K562 treated with DMSO at 1 percent for 24 hours (cell line): ENCODE data around the gene SHPK. TPM values are rescaled to one million over a fixed set of nuclear protein-coding genes. Genes with fewer than 3 reads are reported as not detected.

Experiments used
- total RNA-seq: library from RNA; unstranded; fragments of 300-600 nt; gene quantifications from 2 replicates; pipeline ENCODE4 v1.2.3, GENCODE V29; 2022; ENCODE audit warnings: low read depth; ENCODE audit not compliant: insufficient read depth

Gene SHPK, protein sequence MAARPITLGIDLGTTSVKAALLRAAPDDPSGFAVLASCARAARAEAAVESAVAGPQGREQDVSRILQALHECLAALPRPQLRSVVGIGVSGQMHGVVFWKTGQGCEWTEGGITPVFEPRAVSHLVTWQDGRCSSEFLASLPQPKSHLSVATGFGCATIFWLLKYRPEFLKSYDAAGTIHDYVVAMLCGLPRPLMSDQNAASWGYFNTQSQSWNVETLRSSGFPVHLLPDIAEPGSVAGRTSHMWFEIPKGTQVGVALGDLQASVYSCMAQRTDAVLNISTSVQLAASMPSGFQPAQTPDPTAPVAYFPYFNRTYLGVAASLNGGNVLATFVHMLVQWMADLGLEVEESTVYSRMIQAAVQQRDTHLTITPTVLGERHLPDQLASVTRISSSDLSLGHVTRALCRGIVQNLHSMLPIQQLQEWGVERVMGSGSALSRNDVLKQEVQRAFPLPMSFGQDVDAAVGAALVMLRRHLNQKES
- 20.7 and 22.3 TPM in 2 replicates for total RNA-seq

DNA sequence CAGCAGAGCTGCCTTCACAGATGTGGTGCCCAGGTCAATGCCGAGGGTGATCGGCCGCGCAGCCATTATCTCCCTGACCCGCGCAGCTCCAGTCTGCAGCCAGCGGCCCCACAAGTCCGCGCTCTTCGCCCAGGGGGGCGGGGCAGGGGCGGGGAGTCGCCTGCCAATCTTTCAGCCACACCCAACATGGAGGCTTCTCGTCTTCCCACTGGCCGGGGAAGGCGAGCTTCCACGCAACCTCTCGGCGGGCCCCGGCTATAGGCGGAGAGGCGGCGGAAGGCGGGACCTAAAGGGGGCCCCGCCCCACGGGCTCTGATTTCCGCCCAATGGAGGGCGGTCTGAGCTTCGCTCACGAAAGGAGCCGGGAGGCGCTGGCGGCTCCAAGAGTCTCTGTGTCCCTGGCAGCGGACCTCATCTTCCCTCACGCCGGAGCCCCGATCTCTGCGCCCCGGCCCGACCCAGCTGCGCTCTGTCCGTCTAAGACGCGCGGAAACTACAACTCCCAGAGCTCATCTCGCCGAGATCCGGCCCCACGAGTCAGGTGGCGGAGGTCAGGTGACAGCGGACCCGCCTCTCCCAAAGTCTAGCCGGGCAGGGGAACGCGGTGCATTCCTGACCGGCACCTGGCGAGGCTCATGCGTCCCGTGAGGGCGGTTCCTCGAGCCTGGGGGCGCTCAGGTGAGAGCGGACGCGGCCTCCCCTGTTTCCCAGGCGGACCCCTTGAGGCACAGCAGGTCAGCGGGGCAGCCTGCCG is at the start of gene SHPK, which contains the start of gene CTNS:
Gene SHPK (minus strand): TSS at position 97 of the 754 bp plus-strand sequence. CDS start 31 bp downstream, at position 66.
Gene CTNS (plus strand): TSS at position 607 of the 754 bp plus-strand sequence. CDS start 3,447 bp downstream, outside the sequence.

DNA sequence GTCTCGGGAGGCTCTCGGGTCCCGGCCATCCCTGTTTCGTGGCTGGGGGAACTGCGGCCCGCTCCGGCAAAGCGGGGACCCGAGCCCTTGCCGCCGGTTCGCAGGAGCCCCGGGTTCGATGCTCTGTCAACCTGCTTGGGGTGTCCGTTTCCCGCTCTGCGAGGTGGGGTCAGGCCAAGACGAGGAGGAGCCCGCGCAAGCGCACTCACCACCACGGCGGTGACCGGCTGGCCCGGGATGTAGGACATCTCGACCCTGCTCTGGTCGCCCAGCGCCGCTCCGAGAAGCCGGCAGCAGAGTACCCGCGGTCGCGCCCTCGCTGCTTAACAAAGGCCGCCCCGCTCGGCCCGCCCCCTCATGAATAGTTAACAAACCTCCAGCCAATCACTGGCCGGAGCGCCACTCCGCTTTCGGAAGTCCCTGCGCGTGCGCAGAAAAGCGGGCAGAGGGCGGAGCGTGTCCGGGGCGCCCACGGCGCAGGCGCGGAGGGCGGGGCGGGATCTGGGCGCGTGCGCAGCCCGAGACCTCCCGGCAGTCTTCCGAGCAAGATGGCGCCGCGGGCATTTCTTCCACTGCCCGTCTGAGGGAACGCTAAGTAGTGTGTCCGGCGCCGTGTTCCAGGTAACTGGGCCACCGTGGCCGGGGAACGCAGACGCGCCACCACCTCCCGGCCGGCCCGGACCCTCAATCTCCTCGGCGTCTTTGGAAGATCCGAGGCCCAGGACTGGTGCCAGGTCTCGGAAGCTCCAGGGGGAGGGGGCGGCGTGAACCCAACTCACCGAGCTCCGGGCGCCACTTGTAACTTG is 32.4 kb upstream of the SHPK start, which contains the start of the genes EMC6 and TAX1BP3:
Gene EMC6 (plus strand): TSS at position 534 of the 806 bp plus-strand sequence. CDS start 335 bp downstream, outside the sequence.
Gene TAX1BP3 (minus strand): TSS at position 300 of the 806 bp plus-strand sequence. CDS start 52 bp downstream, at position 248.

Other genes with a start within 250 kb of the SHPK start
- gene OR3A2, start 249.9 kb downstream of the SHPK start, total RNA-seq, result not detected in 2 replicates
- not detected in 2 replicates for gene OR1E1, start 237.8 kb downstream of the SHPK start, total RNA-seq
- not detected in 2 replicates for gene OR3A3, start 224.9 kb downstream of the SHPK start, total RNA-seq
- not detected in 2 replicates for gene OR1E2, start 202.4 kb downstream of the SHPK start, total RNA-seq
- 0.78 and 0.93 TPM in 2 replicates for gene SPATA22, start 164.4 kb downstream of the SHPK start, total RNA-seq
- not detected in 2 replicates for gene ASPA, start 160.3 kb downstream of the SHPK start, total RNA-seq
- gene TRPV3, start 78.4 kb downstream of the SHPK start, total RNA-seq, result 0.07 and 0.49 TPM in 2 replicates
- gene TRPV1, start 26.8 kb downstream of the SHPK start, total RNA-seq, result 1.0 TPM in 2 replicates
- 25.5 and 31.7 TPM in 2 replicates for gene CTNS, start 510 bp upstream of the SHPK start, total RNA-seq
- 59.0 and 63.5 TPM in 2 replicates for gene TAX1BP3, start 32.3 kb upstream of the SHPK start, total RNA-seq
- 147 and 167 TPM in 2 replicates for gene EMC6, start 32.6 kb upstream of the SHPK start, total RNA-seq
- 0.31 TPM in 1 of 2 replicates, not detected in the other for gene P2RX5, start 59.9 kb upstream of the SHPK start, total RNA-seq
- gene HASPIN, start 87.7 kb upstream of the SHPK start, total RNA-seq, result 10.6 and 11.9 TPM in 2 replicates
- 23.4 and 32.6 TPM in 2 replicates for gene ITGAE, start 164.9 kb upstream of the SHPK start, total RNA-seq
- 6.5 and 8.2 TPM in 2 replicates for gene NCBP3, start 210.0 kb upstream of the SHPK start, total RNA-seq